ENCODE data around the gene CSF1.

Gene CSF1

DNA sequence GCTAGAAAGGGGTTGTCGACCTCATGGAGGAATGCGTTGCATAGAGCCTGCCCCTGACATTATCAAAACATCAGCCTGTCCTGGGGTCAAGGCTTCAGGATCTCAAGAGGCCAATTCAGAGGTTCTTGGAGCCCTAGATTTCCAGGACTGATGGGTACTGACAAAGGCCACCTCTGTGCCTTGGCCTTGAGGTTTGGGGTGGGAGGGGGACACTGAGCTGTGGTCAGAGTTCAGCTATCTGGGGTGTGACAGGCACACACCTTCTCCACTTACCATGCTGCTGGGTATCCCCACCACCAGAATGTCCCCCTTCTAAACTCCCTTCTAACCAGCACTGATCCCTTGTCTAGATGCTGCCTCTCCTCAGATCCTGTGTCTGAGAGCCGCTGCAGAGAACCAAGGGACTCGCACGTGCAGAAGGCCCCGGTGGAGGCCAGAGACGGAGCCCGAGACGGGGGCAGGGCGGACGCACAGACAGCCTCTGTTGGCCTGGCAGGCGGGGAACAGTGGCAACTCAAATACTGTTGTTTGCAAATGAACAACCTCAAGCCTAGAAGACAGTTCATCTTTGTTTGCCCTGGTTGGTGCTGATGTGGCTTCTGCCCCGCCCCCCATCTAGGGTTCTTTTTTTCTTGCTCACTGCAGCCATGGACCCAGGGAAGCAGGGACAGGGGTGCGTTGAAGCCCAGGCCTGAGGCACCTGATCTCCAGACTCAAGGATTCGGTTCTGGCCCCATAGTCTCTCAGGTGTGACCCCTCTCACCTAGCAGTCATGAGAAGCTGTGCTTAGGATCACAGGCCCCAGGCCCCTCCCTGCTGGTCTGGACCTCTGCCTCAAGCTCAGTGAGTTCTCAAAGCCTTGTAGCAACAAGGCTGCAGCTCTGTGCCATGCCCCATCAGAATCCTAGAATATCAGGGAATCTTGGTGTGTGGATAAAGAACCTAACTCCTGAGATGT lies 28.1 kb upstream of the CSF1 start:
- DNase-seq (ENCODE audit: low spot score) = no peak

DNA sequence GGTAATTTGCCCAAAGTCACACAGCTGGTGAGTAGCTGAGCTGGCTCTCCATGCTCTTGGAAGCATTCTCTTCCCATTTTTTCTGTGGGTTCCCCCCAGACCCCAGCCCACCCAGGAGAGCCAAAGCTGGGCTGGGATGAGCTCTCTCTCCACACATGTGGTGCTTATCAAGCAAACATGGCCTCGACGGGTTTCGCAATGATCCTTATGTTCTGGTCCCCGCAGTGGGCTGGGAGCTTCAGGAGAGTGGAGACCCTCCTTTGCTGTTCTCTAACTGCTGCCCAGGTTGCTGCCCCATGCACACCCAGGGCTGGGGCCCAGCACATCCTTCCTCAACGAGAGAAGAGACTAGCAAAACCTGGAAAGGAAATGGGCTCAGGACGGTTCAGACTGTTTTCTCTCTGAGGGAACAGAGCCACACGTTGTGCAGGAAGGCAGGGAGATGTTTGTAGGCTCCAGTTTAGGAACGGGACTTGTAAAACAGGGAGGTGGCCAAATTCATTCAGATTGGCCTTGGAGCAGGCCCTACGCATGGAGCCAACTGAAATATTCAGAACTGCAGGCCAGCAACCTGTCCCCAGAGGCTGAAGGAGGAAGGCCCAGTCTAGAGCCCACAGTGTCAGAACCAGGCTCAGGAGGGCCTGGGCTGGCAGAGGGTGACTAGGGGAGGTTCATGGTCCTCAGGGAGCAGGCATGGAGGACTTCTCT lies 27.2 kb upstream of the CSF1 start:
- no peak for DNase-seq (ENCODE audit: low spot score)

GRCh38 chr1:109884242-109884891 lies 26.3 kb upstream of the CSF1 start:
- DNase-seq (ENCODE audit: low spot score) = no peak

DNA sequence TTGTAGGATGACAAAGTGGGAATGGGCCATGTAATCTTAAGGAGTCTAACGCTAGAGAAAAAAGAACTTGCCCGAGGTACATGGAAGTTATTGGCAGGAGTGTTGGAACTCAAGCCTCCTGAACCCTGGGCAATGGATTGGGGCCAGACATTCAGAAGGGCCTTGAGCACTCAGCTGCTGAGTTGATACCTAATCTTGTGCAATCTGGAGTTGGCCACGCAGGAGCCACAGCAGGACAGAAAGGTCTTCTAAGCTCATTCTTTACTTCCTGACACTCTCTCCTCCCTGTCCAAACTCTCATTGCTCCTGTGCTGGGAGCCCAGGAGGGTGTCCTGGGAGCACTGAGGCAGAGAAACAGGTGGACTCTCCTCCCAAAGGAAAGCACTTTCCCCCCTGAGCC lies 25.1 kb upstream of the CSF1 start:
- DNase-seq (ENCODE audit: low spot score) = no peak

DNA sequence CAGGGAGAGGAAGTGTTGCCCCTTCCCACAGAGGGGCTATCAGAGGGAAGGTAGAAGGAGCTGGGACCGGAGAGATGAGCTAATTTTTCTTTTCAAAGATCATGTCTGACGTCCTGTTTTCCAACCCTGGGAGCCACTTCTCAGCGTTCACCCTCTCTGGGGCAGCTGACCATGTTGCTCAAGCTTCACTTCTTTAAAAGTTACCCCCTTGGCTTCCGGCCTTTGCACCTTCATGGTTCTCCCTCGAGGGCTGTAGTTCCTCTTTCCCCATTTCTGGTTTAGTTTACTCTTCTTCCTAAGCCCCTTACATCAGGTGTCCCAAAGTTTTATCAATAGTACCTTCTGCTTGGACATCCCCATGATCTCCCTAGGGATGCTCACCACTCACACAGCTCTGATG lies 23.8 kb upstream of the CSF1 start:
- no peak for DNase-seq (ENCODE audit: low spot score)

- no peak for DNase-seq (ENCODE audit: low spot score)
Measured at GRCh38 chr1:109887271-109887670, 23.4 kb upstream of the CSF1 start.

- DNase-seq (ENCODE audit: low spot score) = no peak
Measured at GRCh38 chr1:109887884-109888283, 22.8 kb upstream of the CSF1 start.

GRCh38 chr1:109889094-109889493 lies 21.6 kb upstream of the CSF1 start:
- no peak for DNase-seq (ENCODE audit: low spot score)

DNA sequence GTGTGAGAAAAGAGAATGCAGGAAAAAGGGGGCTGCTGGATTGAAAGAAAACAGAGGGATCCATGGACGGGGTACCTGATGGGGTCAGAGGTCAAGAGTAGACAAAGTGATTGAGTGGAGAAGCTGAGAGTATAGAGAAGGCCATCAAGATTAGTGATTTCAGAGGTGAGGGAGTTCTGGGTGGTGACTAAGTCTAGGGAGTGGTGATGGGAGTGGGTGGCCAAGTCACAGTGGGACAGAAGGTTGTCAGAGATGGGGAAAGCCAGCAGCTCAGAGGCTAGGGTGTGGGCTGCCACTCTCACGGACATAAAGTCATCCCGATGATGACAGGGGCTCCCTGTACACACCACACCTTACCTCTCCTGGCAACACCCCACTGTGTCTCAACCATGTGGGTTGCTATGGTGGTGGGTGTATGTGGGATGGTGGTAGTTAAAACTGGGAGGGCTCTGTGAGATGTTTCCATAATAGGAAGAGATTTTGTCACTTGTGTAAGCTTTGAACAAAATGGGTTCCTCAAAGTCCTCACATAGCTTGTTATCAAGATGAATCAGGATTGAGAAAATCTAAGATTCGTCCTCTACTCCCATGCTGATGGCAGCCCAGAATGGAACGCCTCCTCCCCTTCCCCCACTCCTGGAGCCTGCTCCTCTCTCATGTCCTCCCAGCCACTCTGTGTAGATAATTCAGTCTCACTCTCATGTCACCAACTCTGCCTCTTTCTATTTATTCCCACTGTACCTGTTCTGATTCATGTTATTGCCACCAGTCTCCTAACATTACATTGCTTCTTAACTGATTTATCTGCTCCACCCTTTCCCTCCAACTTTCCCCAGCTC lies 20.3 kb upstream of the CSF1 start:
- no peak for DNase-seq (ENCODE audit: low spot score)

DNA sequence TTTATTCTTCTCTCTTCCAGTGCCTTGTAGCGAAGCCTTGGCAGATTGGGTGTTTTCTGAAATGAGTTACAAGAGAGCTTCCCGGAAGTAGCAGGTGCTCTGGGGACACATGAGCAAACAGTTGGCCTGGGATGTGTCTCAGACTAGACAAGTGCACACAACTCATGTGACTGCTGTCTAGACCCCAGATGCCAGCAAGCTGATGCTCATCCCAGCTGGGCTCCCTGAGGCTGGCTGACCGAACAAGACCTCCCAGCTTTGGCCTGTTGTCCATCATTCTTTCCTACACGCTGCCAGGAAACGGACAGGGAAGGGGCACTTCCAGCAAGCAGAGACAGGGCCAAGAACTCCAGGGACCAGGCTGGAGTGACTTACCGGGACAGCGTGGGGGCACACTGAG lies 18.7 kb upstream of the CSF1 start:
- no peak for DNase-seq (ENCODE audit: low spot score)

DNA sequence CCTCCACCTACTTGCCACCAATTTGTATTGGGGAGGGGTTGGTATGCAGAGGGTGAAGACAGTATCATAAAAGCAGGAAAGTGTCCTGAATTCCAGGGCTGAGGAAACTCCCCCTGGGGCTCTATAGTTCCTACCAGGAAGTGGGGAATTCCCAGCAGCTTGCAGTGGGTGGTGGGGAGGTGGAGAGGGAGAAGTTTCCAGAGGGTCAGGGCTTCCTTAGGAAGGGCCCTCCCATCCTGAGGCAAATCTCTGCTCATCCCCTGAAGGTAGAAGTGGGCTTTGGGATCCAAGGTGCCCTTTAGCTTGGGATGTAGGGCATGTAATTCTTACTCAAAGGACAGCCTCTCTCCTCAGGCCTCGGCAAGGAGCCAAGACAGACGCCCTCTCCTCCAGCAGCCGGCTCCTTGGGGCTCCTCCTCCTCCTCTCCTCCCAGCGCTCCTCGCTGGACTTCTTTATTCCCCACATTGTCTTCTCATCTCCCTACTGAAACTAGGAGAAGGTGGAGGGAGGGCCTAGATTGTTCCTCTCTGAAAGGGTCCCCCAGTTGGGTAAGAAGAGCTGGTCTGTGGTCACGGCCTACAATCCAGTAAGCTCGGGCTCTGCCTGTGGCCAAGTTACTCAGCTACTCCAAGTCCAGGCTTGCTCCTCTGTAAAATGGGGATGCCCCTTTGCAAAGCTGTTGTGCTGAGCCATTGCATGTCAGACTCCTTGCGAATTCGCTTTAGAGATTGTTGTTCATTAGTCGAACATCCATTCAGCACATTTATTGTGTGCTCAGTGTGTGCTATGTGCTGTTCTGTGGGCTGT lies 17.9 kb upstream of the CSF1 start:
- peak; percentile 49 for DNase-seq (ENCODE audit: low spot score)

DNA sequence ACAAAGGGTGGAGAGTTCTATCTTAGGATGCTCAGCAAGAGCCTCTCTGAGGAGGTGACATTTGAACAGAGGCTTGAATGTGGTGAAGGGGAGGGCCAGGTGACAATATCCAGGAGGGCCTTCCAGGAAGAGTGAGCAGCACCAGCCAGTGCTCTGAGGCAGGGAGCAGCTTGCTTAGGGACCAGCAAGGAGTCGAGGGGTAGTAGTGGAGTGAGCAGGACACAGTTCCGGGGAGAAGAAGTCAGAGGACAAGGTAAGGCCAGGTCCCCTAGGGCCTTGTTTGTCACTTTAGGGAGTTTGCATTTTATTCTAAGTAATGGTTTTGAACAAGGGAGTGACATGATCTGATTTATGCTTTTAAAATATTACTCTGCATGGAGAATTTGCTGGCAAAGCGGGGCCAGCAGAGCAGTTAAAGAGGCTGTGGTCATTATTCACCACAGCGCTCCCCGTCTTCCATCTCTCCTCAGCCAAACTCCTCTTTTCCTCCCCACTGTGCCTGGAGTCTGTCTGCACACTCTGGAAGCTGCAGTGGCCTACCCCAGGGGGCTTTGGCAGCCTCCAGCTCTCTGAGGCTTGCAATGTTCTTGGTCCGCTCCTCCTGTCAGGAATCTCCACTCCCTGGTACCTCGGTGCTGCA lies 17.0 kb upstream of the CSF1 start:
- DNase-seq (ENCODE audit: low spot score) = no peak

- DNase-seq (ENCODE audit: low spot score) = no peak
Measured at GRCh38 chr1:109894823-109895719, 15.6 kb upstream of the CSF1 start.

DNA sequence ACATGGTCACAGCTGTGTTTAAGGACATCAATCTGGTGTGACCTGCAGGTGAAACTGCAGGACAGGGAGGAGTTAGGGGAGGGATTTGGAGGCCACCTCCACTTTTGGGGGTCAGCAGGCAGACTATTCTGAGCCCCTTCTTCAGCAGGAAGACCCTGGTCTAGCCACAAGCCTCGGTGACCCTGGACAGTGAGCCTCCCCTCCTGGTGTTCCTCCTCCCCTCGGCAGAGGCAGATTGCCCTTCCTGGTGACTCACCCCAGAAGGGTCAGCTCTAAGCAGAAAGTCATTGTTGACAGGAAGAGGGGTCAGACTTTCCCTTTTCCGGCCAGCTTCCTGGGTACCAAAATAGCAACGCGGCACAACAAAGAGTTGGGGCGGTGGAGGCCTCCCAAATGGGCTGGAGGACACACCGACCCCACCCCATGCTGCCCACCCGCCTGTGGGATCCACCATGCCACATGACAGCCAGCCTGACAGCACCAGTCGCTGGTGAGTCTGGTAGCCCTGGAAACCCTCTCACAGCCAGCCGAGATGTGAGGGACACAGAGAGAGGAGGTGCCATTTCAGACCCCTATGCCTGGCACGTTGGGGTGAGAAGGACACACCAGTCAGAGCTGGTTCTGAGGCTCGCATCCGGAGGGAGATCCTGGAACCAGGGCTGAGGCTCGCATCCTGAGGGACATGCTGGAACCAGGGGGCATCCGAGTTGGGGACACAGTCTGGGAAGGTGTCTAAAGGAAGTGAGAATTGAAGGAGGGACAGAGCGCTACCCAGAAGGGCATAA lies 14.7 kb upstream of the CSF1 start:
- no peak for DNase-seq (ENCODE audit: low spot score)

DNA sequence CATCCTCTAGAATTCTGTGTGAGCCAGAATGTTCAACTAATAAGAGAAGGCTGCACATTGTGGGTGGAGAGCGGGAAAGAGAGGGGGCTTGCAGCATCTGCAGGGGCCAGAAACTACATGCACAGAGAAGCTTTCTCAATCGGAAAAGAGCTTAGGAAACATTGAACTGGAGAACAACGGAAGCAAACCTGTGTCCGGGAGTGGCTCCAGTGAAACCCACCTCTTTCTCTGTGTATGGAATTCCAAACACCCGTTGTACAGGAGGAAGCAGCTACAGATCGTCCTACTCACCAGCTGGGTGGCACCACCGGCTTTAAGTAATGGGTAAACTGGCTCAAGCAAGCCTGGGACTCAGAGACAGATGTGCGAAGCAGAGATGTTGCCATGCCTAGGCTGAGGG lies 14.0 kb upstream of the CSF1 start:
- no peak for DNase-seq (ENCODE audit: low spot score)

- DNase-seq (ENCODE audit: low spot score) = no peak
Measured at GRCh38 chr1:109897259-109897955, 13.2 kb upstream of the CSF1 start.

- DNase-seq (ENCODE audit: low spot score) = no peak
Measured at GRCh38 chr1:109898842-109899241, 11.8 kb upstream of the CSF1 start.

DNA sequence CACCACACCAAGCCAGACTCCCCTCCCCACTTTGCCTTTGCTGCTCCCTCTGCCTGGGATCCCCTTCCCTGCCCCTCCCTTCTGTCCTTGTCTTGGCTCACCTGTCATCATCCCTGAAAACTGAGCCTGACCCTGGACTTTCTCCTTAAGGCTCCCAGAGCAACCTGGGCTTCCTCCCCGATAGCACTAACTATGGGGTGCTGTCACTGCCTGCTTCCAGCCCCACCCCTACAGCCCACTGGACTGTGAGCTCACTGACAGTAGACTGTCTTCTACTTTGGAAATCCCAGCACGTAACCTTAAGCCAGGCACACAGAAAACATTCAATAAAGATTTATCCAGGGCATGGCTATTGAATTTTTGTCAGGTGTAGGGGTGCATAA lies 9.5 kb upstream of the CSF1 start:
- DNase-seq (ENCODE audit: low spot score) = no peak

Data from HuH-7 (cell line).